Mesodermal cell (in vitro differentiated cells): ENCODE measurements around the gene SLC46A1.

Experiments
- H3K27ac ChIP-seq: 2 replicates; pipeline ENCODE4 v1.7.0; 2013; ENCODE audit warnings: mild to moderate bottlenecking, low read depth, low read length, moderate library complexity; ENCODE audit not compliant: severe bottlenecking
- H3K36me3 ChIP-seq: 2 replicates; pipeline ENCODE4 v1.7.1; 2013; ENCODE audit warnings: mild to moderate bottlenecking, low read length, moderate library complexity; ENCODE audit not compliant: control insufficient read depth, insufficient read depth
- H3K4me1 ChIP-seq: one replicate; pipeline ENCODE4 v1.7.1; 2013; ENCODE audit warnings: mild to moderate bottlenecking, low read length; ENCODE audit not compliant: insufficient read depth, control insufficient read depth, poor library complexity, severe bottlenecking
- H3K4me3 ChIP-seq: 2 replicates; pipeline ENCODE4 v1.7.0; 2013; ENCODE audit warnings: low read length, control low read depth, mild to moderate bottlenecking; ENCODE audit not compliant: insufficient read depth, poor library complexity, severe bottlenecking; ENCODE audit errors: extremely low read depth
- H3K9me3 ChIP-seq: 2 replicates; pipeline ENCODE4 v1.7.1; 2013; ENCODE audit warnings: mild to moderate bottlenecking, low read length, moderate library complexity; ENCODE audit not compliant: control insufficient read depth
- WGBS, 2 experiments: methylation state at CpG; one replicate each; pipeline ENCODE4 v1.1.5; 2013; ENCODE audit warnings: missing lambda C conversion rate in 2 of 2; ENCODE audit not compliant: insufficient coverage in 2 of 2; 5-methylcytosine and 5-hydroxymethylcytosine counted together

SLC46A1 gene

GRCh38 chr17:28404461-28404811, 1.6 kb downstream of the SLC46A1 start:
- Histone ChIP-seq H3K27ac (no peak overlapping the region), H3K9me3 (no peaks in the 10 kb centered on the region), H3K4me1 (peaks cover 17% of the 10 kb centered on the region), H3K4me3 (no peak overlapping the region), H3K36me3 (peaks cover 5% of the 10 kb centered on the region)
- WGBS, 2 experiments: 93 to 94% methylated on average over 5 of the region's 5 CpGs

GRCh38 chr17:28404007-28404406, 2.0 kb downstream of the SLC46A1 start:
- H3K9me3 ChIP-seq: no peaks in the 10 kb centered on the region
- WGBS, 2 experiments: 90 to 100% methylated on average over 1 to 2 of the region's 2 CpGs
- H3K4me3 ChIP-seq: no peak overlapping the region
- H3K36me3 ChIP-seq: peaks cover 5% of the 10 kb centered on the region
- H3K27ac ChIP-seq: no peak overlapping the region
- H3K4me1 ChIP-seq: peaks cover 17% of the 10 kb centered on the region

- H3K36me3 ChIP-seq: peaks cover 5% of the 10 kb centered on the region
- 78 to 80% methylated on average over 5 to 6 of the region's 6 CpGs for WGBS, 2 experiments
- no peaks in the 10 kb centered on the region for H3K9me3 ChIP-seq
- H3K4me3 ChIP-seq: no peak overlapping the region
- H3K4me1 ChIP-seq: peaks cover 21% of the 10 kb centered on the region
- no peak overlapping the region for H3K27ac ChIP-seq
Observed at GRCh38 chr17:28402844-28403243, 3.2 kb downstream of the SLC46A1 start.

- WGBS, 2 experiments: no CpG with 5 or more reads among the region's 3 CpGs
- H3K4me1 ChIP-seq: peaks cover 19% of the 10 kb centered on the region
- no peaks in the 10 kb centered on the region for H3K9me3 ChIP-seq
- H3K27ac ChIP-seq: no peak overlapping the region
- no peak overlapping the region for H3K4me3 ChIP-seq
- H3K36me3 ChIP-seq: peaks cover 5% of the 10 kb centered on the region
Observed at GRCh38 chr17:28402224-28402630, 3.8 kb downstream of the SLC46A1 start.

- Histone ChIP-seq H3K36me3 (peaks cover 27% of the 10 kb centered on the region), H3K27ac (no peak overlapping the region), H3K4me3 (no peak overlapping the region), H3K9me3 (no peaks in the 10 kb centered on the region), H3K4me1 (peaks cover 36% of the 10 kb centered on the region)
- 90 to 100% methylated on average over 2 to 4 of the region's 4 CpGs for WGBS, 2 experiments
Observed at GRCh38 chr17:28399808-28400207, 6.2 kb downstream of the SLC46A1 start.

- WGBS, 2 experiments: 94 to 98% methylated on average over 5 to 6 of the region's 6 CpGs
- peak overlapping the region; percentile 23 for H3K27ac ChIP-seq
- no peaks in the 10 kb centered on the region for H3K9me3 ChIP-seq
- H3K4me3 ChIP-seq: no peak overlapping the region
- H3K4me1 ChIP-seq: peaks cover 50% of the 10 kb centered on the region
- peaks cover 29% of the 10 kb centered on the region for H3K36me3 ChIP-seq
Observed at GRCh38 chr17:28398280-28398981, 7.6 kb downstream of the SLC46A1 start.

GRCh38 chr17:28397687-28398279, 8.2 kb downstream of the SLC46A1 start:
- H3K9me3 ChIP-seq: no peaks in the 10 kb centered on the region
- peaks cover 35% of the 10 kb centered on the region for H3K36me3 ChIP-seq
- WGBS, 2 experiments: 86 to 90% methylated on average over 6 to 7 of the region's 7 CpGs
- H3K4me1 ChIP-seq: peaks cover 51% of the 10 kb centered on the region
- H3K4me3 ChIP-seq: no peak overlapping the region
- peak overlapping the region; percentile 23 for H3K27ac ChIP-seq

- Histone ChIP-seq H3K4me3 (no peak overlapping the region), H3K9me3 (no peaks in the 10 kb centered on the region), H3K27ac (peak overlapping the region; percentile 36), H3K4me1 (peaks cover 51% of the 10 kb centered on the region), H3K36me3 (peaks cover 36% of the 10 kb centered on the region)
- WGBS, 2 experiments: 94 to 100% methylated on average over 2 to 3 of the region's 3 CpGs
Observed at GRCh38 chr17:28397275-28397674, 8.7 kb downstream of the SLC46A1 start.

GRCh38 chr17:28396635-28397239, 9.3 kb downstream of the SLC46A1 start:
- Histone ChIP-seq H3K4me1 (peaks cover 54% of the 10 kb centered on the region), H3K36me3 (peaks cover 38% of the 10 kb centered on the region), H3K27ac (peak overlapping the region; percentile 36), H3K4me3 (no peak overlapping the region), H3K9me3 (no peaks in the 10 kb centered on the region)
- WGBS, 2 experiments: 66 to 75% methylated on average over 3 to 6 of the region's 6 CpGs

- Histone ChIP-seq H3K27ac (no peak overlapping the region), H3K9me3 (peaks cover 5% of the 10 kb centered on the region), H3K36me3 (peaks cover 45% of the 10 kb centered on the region), H3K4me1 (peaks cover 54% of the 10 kb centered on the region), H3K4me3 (no peak overlapping the region)
- WGBS, 2 experiments: 92 to 96% methylated on average over 6 of the region's 6 CpGs
Observed at GRCh38 chr17:28395968-28396367, 10.0 kb downstream of the SLC46A1 start.

- peaks cover 51% of the 10 kb centered on the region for H3K36me3 ChIP-seq
- peak overlapping the region; percentile 43 for H3K27ac ChIP-seq
- 100% methylated on average over 1 of the region's 2 CpGs for WGBS, 2 experiments
- H3K9me3 ChIP-seq: peaks cover 10% of the 10 kb centered on the region
- no peak overlapping the region for H3K4me3 ChIP-seq
- peaks cover 54% of the 10 kb centered on the region for H3K4me1 ChIP-seq
Observed at GRCh38 chr17:28395426-28395825, 10.6 kb downstream of the SLC46A1 start.
